HL-60 (cell line): Measurements from ENCODE around the gene MYO16.

Experiments
- CTCF ChIP-seq: IDR thresholded peaks from one replicate; pipeline ENCODE4 v1.5.1; 2011; ENCODE audit warnings: low read length, control low read depth, inconsistent platforms; ENCODE audit not compliant: insufficient read depth
- POLR2AphosphoS5 ChIP-seq: IDR thresholded peaks from 2 replicates; pipeline ENCODE4 v1.6.1; 2012; ENCODE audit warnings: low read depth
- REST ChIP-seq: IDR thresholded peaks from 2 replicates; pipeline ENCODE4 v1.6.1; 2012; ENCODE audit warnings: low read depth; ENCODE audit not compliant: insufficient replicate concordance

GRCh38 chr13:108760541-108760940 lies 131.1 kb downstream of the MYO16 start:
- TF ChIP-seq CTCF (no peak), REST (no peak), POLR2AphosphoS5 (no peak)
